ENCODE measurements around the gene LRP1.

LRP1 gene

GRCh38 chr12:57133013-57133569, 4.8 kb downstream of the LRP1 start:
- DNase-seq (ENCODE audit: low read depth in 1 of 2, low spot score in 1 of 2) = no peak

GRCh38 chr12:57133916-57134315, 5.6 kb downstream of the LRP1 start:
- DNase-seq (ENCODE audit: low read depth in 1 of 2, low spot score in 1 of 2) = no peak

DNA sequence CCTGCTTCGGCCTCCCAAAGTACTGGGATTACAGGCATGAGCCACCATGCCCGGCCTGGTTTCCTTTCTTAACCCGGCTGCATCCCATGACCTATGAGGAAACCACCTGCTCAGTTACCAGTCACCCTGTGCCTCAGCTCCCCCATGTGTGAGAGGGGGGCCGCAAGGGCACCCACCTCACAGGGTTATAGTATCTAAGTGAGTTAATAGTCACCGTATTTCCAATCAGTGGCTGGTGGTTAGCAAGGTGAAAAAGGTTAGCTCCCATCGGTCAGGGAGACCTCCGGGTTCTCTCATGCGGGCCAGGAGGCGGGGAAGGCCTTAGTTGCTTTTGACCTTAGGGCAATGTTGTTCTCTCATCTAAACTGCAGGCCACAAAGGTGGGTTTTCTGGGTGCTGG, 6.7 kb downstream of the LRP1 start:
- DNase-seq (ENCODE audit: low read depth in 1 of 2, low spot score in 1 of 2) = no peak

- no peak for DNase-seq (ENCODE audit: low read depth in 1 of 2, low spot score in 1 of 2)
These were observed 7.4 kb downstream of the LRP1 start for GRCh38 chr12:57135527-57136326.

- DNase-seq (ENCODE audit: low read depth in 1 of 2, low spot score in 1 of 2) = no peak
These were observed 10.4 kb downstream of the LRP1 start for GRCh38 chr12:57138526-57139272.

GRCh38 chr12:57139796-57140649, 11.7 kb downstream of the LRP1 start:
- no peak for DNase-seq (ENCODE audit: low read depth in 1 of 2, low spot score in 1 of 2)

DNA sequence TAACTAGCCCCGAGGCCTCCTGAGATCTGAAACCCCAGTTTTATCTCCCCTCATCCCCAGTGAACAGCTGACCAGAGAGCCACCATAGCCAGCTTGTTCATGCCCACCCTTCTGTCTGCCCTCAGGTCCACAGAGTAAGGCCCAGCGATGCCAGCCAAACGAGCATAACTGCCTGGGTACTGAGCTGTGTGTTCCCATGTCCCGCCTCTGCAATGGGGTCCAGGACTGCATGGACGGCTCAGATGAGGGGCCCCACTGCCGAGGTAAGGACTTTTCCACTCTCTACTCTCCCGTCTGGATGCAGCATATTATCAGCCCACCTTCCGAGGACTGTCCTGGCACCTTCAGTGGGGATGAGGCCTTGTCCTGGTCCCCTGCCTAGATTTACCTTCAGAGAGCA, 13.0 kb downstream of the LRP1 start:
- DNase-seq (ENCODE audit: low read depth in 1 of 2, low spot score in 1 of 2) = no peak

- no peak for DNase-seq (ENCODE audit: low read depth in 1 of 2, low spot score in 1 of 2)
These were observed 13.8 kb downstream of the LRP1 start for GRCh38 chr12:57142121-57142520.

GRCh38 chr12:57142727-57143126, 14.4 kb downstream of the LRP1 start:
- DNase-seq (ENCODE audit: low read depth in 1 of 2, low spot score in 1 of 2) = no peak

DNA sequence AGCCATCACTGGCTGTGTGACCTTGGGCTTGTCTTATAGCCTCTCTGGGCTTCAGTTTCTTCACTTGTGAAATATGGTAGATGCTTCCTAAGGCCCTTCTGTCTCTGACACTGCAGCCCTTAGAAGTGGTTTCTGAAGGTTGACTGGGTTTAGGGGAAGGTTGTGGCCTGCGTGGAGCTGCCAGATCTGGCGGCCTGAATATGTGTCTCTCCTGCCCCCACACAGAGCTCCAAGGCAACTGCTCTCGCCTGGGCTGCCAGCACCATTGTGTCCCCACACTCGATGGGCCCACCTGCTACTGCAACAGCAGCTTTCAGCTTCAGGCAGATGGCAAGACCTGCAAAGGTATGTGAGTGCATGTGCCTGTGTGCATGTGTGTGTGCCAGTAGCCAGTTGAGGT, 15.2 kb downstream of the LRP1 start:
- no peak for DNase-seq (ENCODE audit: low read depth in 1 of 2, low spot score in 1 of 2)

GRCh38 chr12:57145460-57146059, 17.3 kb downstream of the LRP1 start:
- no peak for DNase-seq (ENCODE audit: low read depth in 1 of 2, low spot score in 1 of 2)

- no peak for DNase-seq (ENCODE audit: low read depth in 1 of 2, low spot score in 1 of 2)
These were observed 17.8 kb downstream of the LRP1 start for GRCh38 chr12:57146092-57146491.

DNA sequence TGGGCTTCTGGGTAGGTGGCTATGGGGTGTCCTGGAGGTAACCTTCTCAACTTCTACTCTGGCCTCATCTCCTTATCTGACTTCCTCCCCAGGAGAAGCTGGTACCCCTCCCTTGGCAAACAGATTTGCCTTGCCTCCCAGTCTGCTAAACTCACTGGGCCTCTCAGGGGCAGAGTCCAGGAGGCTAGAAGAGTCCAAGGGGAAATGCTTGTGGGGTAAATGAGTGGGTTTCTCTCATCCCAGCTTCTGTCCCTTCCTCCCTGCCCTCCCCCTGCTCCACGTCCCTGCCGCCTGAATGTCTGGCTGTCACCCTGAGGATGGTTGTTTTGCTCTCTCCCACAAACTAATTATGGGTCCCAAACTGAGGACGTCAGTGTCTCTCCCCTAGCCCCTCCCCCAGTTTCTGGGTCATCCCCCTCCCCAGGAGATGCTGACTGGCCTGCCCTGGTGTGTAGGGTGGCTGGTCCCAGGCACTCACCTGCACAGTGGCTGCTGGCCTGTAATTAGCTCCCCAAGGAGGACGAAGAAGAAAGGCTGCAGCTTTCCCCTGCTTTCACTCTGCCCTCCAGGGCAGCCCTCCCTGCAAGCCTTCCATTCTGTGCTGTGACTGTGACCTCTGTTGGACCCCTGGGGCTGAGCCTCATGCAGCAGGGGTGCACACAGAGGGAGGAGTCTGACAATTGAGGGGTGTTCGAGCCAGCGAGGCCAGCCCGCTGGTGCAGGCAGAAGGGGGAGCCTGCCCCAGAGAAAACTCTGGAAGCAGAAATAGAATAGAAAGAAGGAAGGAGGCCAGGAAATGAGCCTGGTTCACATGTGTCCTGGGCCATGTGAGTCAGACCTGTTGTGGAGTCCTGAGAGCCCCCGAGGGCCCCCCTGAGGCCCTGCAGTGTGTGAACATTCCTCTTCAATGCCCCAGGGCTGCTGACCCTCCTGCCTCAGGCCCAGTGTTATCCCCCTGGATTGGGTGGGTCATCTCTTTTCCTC, 19.0 kb downstream of the LRP1 start, which contains the start of gene LRP1-AS:
TSS of gene LRP1-AS (minus strand) at position 659 of the 984 bp plus-strand sequence.
- DNase-seq (ENCODE audit: low read depth in 1 of 2, low spot score in 1 of 2) = no peak

DNA sequence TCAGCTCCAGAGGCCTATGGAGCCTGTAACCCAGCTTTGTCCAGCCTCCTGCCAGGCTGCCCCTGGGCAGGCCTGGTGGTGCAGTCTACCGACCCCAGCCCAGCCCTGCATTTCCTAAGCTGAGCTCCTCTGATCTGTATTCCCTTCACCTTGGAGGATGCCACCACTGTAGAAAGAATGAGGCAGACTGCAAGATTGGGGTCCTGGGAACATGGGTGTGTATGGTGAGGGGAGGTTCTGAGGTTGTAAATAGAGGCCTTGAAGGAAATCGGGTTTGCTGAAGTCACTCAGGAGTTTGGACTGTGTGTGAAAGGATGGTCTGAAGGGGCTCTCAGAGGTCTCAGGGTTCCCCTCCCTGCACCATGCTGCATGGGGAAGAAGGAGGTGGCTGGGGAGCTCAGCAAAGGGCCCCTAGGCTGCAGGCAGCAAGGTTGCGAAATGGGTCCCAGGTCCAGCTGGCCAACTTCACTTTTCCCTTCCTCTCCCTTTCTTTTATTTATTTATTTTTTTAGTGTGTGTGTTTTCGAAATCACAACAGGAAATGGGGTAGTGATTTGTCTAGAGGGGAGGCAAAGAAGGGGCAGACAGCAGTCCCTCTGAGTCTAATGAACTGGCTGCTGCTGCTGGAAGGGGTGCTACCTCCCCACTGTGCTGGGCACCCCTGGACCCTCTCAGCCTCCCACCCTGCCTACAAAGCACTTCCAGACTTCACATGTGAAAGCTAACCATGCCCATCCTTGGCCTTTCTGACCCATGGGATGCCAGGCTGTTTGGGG, 20.4 kb downstream of the LRP1 start:
- DNase-seq (ENCODE audit: low read depth in 1 of 2, low spot score in 1 of 2) = no peak

DNA sequence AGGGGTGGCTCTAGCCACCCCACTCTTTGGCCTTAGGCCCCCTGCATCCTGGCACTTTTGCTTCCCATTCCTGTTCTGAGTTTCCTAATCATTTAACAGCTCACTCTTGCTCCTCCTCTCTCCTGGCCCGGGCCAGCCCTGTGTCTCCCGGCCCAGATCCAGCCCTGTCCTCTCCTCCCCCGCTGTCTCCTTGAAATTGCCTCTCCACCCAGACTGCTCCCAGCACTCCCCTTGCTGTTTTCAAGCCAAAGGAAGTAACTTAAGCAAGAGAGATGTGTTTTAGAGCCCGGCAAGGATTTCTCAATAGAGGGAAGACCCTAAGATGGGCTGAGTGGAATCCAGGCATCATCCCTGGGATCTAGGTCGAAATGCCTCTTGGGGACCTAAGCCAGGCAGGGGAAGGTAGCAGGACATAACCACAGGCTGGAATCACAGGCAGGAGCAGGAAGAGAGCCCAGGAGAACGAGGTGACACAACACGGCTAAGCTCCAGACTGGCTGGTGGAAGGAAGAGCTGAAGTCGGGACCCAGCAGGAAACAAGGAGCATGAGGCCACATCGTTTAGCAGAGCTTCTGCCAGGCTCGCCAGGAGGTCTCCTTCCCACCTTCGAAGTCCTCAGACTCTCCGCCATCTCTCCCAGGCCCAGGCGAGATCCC, 21.1 kb downstream of the LRP1 start:
- no peak for DNase-seq (ENCODE audit: low read depth in 1 of 2, low spot score in 1 of 2)

- DNase-seq (ENCODE audit: low read depth in 1 of 2, low spot score in 1 of 2) = no peak
These were observed 22.2 kb downstream of the LRP1 start for GRCh38 chr12:57150400-57151000.

DNA sequence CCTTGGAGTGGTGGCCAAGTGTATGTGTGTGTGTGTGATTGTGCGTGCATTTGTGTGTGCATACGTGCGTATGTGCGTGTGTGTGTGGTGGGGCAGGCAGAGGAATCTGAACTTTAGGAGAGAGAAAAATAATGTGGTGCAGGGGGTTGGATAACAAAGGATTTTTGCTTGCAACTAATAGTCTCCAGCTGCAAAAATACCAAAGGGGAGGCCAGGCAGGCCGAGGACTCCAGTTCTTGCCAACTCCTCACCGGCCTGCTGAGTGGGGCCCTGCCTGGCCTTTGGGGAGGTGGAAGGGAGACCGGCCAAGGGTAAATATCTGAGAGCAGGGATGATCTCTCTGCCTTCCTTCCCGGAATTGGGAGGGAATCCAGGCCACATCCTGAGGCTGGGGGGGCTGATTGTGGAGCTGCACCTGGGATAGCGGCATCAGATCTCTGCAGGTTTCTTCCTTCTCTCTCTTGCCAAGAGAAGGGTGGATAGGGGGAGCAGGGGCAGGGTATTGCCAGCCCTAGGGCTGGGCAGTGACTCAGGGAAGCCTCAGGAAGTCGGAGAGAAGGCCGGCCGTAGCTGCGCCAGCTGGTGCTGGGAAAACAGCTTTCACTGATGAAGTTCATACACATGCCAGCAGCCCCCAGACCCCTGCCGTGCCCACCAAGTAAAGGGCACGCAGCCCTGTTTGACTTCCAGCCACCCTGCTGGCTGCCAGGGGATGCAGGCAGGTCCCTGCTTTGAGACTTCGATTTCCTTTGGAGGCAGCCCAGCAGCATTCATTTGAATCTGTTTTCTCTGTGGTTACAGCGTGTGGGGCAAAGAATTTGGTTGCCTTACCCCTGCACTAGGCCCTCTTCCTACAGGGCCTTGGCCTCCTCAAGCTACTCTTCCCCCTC, 23.7 kb downstream of the LRP1 start:
- DNase-seq (ENCODE audit: low read depth in 1 of 2, low spot score in 1 of 2) = no peak

All from activated T-helper 1 cell treated with anti-CD3 and anti-CD28 coated beads, Interleukin-2, amount 50 U/mL, for 16 hours (primary cell).